Neutrophil (primary cell): Measurements from ENCODE around the gene PRR30.
"Not testable (repeated sequence)": the region's sequence is repeated elsewhere in the genome, so short reads cannot be mapped to it uniquely, and the experiment has no call there.

ENCODE experiments used
- H3K27ac ChIP-seq: fragments of 200-600 bp; sonication (generic); 2 replicates; pipeline ENCODE4 v1.5.1; 2016; ENCODE audit warnings: mild to moderate bottlenecking, moderate library complexity
- H3K27me3 ChIP-seq: fragments of 200-600 bp; sonication (generic); 2 replicates; pipeline ENCODE4 v1.6.0; 2016; ENCODE audit warnings: mild to moderate bottlenecking
- H3K36me3 ChIP-seq: fragments of 200-600 bp; sonication (generic); 2 replicates; pipeline ENCODE4 v1.5.1; 2017
- H3K4me1 ChIP-seq, 2 experiments: fragments of 200-600 bp in 1 of 2; sonication (generic) in 1 of 2; 1 replicate in 1 of 2; 2 replicates in 1 of 2; pipeline versions ENCODE4 v1.5.1 to v1.6.1; 2013 to 2016; ENCODE audit warnings: low read depth in 1 of 2, low read length in 1 of 2, mild to moderate bottlenecking in 1 of 2, moderate library complexity in 1 of 2; ENCODE audit not compliant: control insufficient read depth in 1 of 2, insufficient read depth in 1 of 2
- H3K4me3 ChIP-seq, 2 experiments: fragments of 200-600 bp in 1 of 2; sonication (generic) in 1 of 2; 1 replicate in 1 of 2; 2 replicates in 1 of 2; pipeline ENCODE4 v1.5.1; 2013 to 2016; ENCODE audit warnings: low read depth in 1 of 2, low read length in 1 of 2, mild to moderate bottlenecking in 1 of 2, moderate library complexity in 1 of 2
- H3K9me3 ChIP-seq: fragments of 200-600 bp; sonication (generic); 2 replicates; pipeline ENCODE4 v1.5.1; 2016
- TF ChIP-seq, protein P1 (sequence below): fragments of 200-600 bp; sonication (generic); IDR thresholded peaks from 2 replicates; pipeline ENCODE4 v1.5.1; 2016; ENCODE audit warnings: antibody characterized with exemption

PRR30 gene

DNA sequence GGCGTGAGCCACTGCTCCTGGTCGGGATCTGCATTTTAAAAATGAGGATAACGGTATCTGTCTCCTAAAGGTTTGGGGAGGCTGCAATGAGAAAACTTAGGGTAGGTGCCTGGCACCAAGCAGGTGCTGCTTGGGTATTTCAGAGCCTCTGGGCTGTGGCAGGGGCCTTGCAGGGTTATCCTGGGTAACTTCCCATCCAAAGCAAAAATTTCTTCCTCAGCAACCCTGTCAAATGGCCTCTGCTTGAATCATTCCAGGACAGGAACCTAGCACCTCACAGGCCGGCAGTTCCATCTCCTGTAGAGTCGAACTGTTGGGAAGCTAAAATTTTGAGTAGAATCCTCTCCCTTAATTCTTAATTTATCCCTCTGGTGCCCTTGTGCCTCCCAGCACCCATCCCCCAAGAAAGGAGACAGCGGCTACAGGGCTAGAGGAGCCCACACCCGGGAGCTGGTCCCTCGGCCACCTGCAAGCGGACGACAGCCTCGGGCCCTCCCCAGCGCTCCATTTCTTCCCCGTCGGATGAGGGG lies 21.1 kb downstream of the PRR30 start:
- no peaks in the 10 kb centered on the region for H3K36me3 ChIP-seq
- peaks cover 22 to 26% of the 10 kb centered on the region in 2 experiments for H3K4me1 ChIP-seq
- no peaks in the 10 kb centered on the region for H3K9me3 ChIP-seq
- TF ChIP-seq, protein P1, sequence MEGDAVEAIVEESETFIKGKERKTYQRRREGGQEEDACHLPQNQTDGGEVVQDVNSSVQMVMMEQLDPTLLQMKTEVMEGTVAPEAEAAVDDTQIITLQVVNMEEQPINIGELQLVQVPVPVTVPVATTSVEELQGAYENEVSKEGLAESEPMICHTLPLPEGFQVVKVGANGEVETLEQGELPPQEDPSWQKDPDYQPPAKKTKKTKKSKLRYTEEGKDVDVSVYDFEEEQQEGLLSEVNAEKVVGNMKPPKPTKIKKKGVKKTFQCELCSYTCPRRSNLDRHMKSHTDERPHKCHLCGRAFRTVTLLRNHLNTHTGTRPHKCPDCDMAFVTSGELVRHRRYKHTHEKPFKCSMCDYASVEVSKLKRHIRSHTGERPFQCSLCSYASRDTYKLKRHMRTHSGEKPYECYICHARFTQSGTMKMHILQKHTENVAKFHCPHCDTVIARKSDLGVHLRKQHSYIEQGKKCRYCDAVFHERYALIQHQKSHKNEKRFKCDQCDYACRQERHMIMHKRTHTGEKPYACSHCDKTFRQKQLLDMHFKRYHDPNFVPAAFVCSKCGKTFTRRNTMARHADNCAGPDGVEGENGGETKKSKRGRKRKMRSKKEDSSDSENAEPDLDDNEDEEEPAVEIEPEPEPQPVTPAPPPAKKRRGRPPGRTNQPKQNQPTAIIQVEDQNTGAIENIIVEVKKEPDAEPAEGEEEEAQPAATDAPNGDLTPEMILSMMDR = no peak
- H3K4me3 ChIP-seq = no peak overlapping the region
- H3K27me3 ChIP-seq = peaks cover 46% of the 10 kb centered on the region
- no peak overlapping the region for H3K27ac ChIP-seq

DNA sequence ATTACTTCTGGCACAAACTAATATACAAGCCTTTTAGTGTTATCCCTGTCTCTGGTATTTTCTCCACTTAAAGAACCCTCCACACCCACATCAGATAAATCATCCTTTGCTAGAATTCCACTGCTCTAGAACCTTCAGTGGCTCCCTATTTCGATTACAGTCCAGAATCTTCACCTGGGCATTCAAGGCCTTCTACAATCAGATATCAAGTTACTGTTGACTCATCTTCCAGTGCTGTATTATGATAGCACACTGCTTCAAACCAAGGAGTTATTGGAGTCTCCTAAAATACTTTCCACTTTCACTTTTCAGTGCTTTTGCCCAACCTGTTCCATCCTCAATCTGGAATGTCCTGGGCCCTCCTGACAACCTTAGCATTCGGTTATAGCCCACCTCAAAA lies 23.7 kb downstream of the PRR30 start:
- H3K4me1 ChIP-seq = peaks cover 7 to 11% of the 10 kb centered on the region in 2 experiments
- TF ChIP-seq, protein P1 = no peak
- peaks cover 40% of the 10 kb centered on the region for H3K27me3 ChIP-seq
- H3K9me3 ChIP-seq = no peaks in the 10 kb centered on the region
- no peak overlapping the region for H3K4me3 ChIP-seq
- no peak overlapping the region for H3K27ac ChIP-seq
- H3K36me3 ChIP-seq = no peaks in the 10 kb centered on the region

DNA sequence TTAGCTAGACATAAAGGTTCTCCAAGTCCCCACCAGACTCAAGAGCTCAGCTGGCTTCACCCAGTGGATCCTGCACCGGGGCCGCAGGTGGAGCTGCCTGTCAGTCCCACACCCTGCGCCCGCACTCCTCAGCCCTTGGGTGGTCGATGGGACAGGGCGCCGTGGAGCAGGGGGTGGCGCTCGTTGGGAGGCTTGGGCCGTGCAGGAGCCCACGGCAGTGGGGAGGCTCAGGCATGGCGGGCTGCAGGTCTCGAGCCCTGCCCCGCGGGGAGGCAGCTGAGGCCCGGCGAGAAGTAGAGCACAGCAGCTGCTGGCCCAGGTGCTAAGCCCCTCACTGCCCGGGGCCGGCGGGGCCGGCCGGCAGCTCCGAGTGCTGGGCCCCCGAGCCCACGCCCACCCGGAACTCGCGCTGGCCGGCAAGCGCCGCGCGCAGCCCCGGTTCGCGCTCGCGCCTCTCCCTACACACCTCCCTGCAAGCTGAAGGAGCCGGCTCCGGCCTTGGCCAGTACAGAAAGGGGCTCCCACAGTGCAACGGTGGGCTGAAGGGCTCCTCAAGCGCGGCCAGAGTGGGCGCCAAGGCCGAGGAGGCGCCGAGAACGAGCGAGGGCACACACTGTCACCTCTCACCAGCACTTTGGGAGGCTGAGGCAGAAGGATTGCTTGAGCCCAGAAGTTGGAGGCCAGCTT lies 27.7 kb downstream of the PRR30 start:
- H3K4me3 ChIP-seq, H3K4me1 ChIP-seq, H3K36me3 ChIP-seq, H3K27ac ChIP-seq, H3K27me3 ChIP-seq, H3K9me3 ChIP-seq: not testable (repeated sequence)

DNA sequence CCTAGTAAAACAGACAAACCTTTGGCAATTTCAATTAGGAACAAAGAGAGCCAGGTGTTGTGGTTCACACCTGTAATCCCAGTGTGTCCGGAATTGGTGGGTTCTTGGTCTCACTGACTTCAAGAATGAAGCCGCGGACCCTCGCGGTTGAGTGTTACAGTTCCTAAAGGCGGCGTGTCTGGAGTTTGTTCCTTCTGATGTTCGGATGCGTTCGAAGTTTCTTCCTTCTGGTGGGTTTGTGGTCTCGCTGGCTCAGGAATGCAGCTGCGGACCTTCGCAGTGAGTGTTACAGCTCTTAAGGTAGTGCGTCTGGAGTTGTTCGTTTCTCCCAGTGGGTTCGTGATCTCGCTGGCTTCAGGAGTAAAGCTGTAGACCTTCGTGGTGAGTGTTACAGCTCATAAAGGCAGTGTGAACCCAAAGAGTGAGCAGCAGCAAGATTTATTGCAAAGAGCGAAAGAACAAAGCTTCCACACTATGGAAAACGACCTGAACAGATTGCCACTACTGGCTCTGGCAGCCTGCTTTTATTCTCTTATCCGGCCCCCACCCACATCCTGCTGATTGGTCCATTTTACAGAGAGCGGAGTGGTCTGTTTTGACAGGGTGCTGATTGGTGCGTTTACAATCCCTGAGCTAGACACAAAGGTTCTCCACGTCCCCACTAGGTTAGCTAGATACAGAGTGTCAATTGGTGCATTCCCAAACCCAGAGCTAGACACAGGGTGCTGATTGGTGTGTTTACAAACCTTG lies 28.4 kb downstream of the PRR30 start:
- H3K36me3 ChIP-seq, H3K4me1 ChIP-seq, H3K27ac ChIP-seq: not testable (repeated sequence)

DNA sequence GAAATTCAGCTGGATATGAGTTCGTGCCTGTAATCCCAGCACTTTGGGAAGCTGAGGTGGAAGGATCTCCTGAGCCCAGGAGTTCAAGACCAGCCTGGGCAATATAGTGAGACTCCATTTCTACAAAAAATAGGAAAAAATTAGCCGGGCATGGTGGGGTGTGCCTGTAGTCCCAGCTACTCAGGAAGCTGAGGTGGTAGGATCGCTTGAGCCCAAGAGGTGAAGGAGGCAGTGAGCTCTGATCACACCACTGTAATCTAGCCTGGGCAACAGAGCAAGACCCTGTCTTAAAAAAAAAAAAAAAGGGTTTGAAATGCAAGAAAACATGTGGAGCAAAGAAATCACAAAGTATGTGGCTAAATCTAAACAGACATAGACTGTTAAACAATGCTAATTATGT lies 30.1 kb downstream of the PRR30 start:
- TF ChIP-seq, protein P1 = no peak
- H3K9me3 ChIP-seq = no peaks in the 10 kb centered on the region
- H3K4me3 ChIP-seq = no peak overlapping the region
- no peaks in the 10 kb centered on the region for H3K4me1 ChIP-seq
- no peaks in the 10 kb centered on the region for H3K27me3 ChIP-seq
- no peak overlapping the region for H3K27ac ChIP-seq
- H3K36me3 ChIP-seq = no peaks in the 10 kb centered on the region

More for the DNA sequence above, 28.4 kb downstream of the PRR30 start:
- H3K27me3 ChIP-seq, H3K9me3 ChIP-seq, H3K4me3 ChIP-seq: not testable (repeated sequence)

DNA sequence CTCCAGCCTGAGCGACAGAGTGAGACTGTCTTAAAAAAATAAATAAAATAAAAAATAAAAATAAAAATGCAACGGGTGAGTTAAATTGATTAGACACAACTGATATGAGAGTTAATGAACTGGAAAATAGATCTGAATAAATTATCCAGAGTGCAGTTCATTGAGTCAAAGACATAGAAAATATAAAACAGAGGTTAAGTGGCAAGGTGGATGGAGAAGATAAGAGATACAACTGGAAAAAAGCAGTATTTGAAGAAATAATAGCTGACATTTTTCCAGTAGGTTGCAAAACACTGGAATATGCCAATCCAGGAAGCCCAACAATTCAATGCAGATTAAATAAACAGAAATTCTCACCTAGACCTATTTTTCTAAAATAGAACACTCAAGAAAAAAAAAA lies 31.0 kb downstream of the PRR30 start:
- no peaks in the 10 kb centered on the region for H3K36me3 ChIP-seq
- H3K27me3 ChIP-seq = no peaks in the 10 kb centered on the region
- H3K4me1 ChIP-seq = no peaks in the 10 kb centered on the region
- H3K9me3 ChIP-seq = no peaks in the 10 kb centered on the region
- TF ChIP-seq, protein P1 = no peak
- H3K4me3 ChIP-seq = no peak overlapping the region
- H3K27ac ChIP-seq = no peak overlapping the region
